HepG2 (cell line): Measurements from ENCODE around the gene ARID3C.

Experiments
- POLR2A ChIP-seq, 2 experiments: IDR thresholded peaks; 2 replicates each; pipeline ENCODE4 v1.6.1; 2011; ENCODE audit warnings: low read depth in 2 of 2, low read length in 2 of 2, mild to moderate bottlenecking in 1 of 2, moderate library complexity in 1 of 2; ENCODE audit not compliant: insufficient read depth in 1 of 2
- YY1 ChIP-seq: IDR thresholded peaks from 2 replicates; pipeline ENCODE4 v1.6.1; 2011; ENCODE audit warnings: low read length, low read depth, moderate library complexity, mild to moderate bottlenecking; ENCODE audit not compliant: insufficient read depth, insufficient replicate concordance

- TF ChIP-seq POLR2A (IDR thresholded peaks at IDR 0.05; ENCODE audit: insufficient read depth in 1 of 2, low read depth in 2 of 2, low read length in 2 of 2) = no peak
- TF ChIP-seq YY1 = no peak
Measured at GRCh38 chr9:34587271-34587670, 41.6 kb downstream of the ARID3C start.
